ENCODE results near the gene PTH2.
A peak's percentile ranks its signal among the peaks of the same experiment; 100 is the strongest.

Gene PTH2

DNA sequence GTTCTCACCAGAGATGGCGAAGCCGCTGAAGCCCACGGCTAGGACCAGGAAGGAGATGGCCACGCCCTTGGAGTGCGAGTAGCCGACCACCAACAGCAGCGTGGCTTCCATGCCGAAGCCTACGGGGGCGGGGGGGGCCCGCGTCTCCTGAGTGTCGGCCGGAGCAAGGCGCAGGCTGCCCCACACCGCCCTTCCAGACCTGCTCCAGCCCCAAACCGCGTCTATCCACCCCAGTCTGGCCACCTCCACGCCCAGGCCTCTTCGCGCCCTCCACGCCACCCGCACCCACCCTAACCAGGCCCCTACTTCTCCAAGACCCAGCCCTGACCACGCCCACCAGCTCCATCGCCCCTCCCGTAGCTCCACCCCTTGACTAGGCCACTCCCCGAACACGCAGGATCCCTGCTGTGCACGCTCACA lies 8.1 kb upstream of the PTH2 start:
- H3K4me1 ChIP-seq, result peaks cover 9% of the 10 kb centered on the region
- H3K36me3 ChIP-seq (replicated peaks), result no peaks in the 10 kb centered on the region
- DNase-seq (ENCODE audit: low spot score in 2 of 2), result peak in 1 of 2 experiments; percentile 54
- in situ Hi-C loops (cut with MboI; ENCODE audit: low sequenced_read_pairs), result no loop called here
- H3K9me3 ChIP-seq, result no peaks in the 10 kb centered on the region
- H3K27me3 ChIP-seq (ENCODE audit: low read depth), result peaks cover 2% of the 10 kb centered on the region
- H3K4me3 ChIP-seq, result no peak overlapping the region

GRCh38 chr19:49430678-49431329 lies 7.6 kb upstream of the PTH2 start:
- no peaks in the 10 kb centered on the region for H3K36me3 ChIP-seq (replicated peaks)
- peak in 1 of 2 experiments; percentile 50 for DNase-seq (ENCODE audit: low spot score in 2 of 2)
- in situ Hi-C loops (cut with MboI; ENCODE audit: low sequenced_read_pairs), result no loop called here

DNA sequence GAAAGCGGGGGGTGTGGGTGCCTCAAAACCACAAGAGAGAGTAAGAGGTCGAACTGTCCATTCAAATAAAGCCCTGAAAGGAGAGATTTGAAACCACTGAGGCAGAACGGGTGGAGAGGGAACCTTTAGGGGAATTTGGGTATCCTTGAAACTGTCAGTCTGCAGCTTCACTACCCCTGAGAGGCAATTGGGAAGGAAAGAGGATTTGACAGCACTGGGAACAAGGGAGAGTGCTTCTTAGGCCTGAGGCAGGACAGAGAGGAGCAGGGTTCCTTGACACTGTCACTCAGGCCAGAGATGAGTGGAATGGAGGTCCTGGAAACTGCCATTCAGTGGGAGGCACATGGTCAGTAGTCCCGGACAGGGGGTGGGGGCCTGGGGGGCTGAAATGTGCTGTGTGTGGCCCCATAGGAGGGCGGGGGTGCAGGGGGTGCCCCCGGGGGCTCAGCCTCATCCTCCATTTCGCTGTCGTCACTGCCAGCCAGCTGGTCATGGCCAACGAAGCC lies 7.0 kb upstream of the PTH2 start:
- H3K27me3 ChIP-seq (ENCODE audit: low read depth), result peaks cover 13% of the 10 kb centered on the region
- in situ Hi-C loops (cut with MboI; ENCODE audit: low sequenced_read_pairs), result no loop called here
- no peaks in the 10 kb centered on the region for H3K9me3 ChIP-seq
- DNase-seq (ENCODE audit: low spot score in 2 of 2), result no peak
- H3K4me3 ChIP-seq, result no peak overlapping the region
- no peaks in the 10 kb centered on the region for H3K36me3 ChIP-seq (replicated peaks)
- H3K4me1 ChIP-seq, result peaks cover 9% of the 10 kb centered on the region

More at GRCh38 chr19:49430678-49431329, 7.6 kb upstream of the PTH2 start:
- Histone ChIP-seq H3K9me3 (no peaks in the 10 kb centered on the region), H3K4me3 (no peak overlapping the region), H3K4me1 (peaks cover 9% of the 10 kb centered on the region), H3K27me3 (ENCODE audit: low read depth) (peaks cover 7% of the 10 kb centered on the region)

- Histone ChIP-seq H3K27me3 (ENCODE audit: low read depth) (peaks cover 25% of the 10 kb centered on the region), H3K4me1 (peaks cover 9% of the 10 kb centered on the region), H3K9me3 (no peaks in the 10 kb centered on the region), H3K4me3 (peak overlapping the region; percentile 14; the same call in 1 of the 2 replicates), H3K36me3 (replicated peaks) (no peaks in the 10 kb centered on the region)
- in situ Hi-C loops (cut with MboI; ENCODE audit: low sequenced_read_pairs), result no loop called here
- DNase-seq (ENCODE audit: low spot score in 2 of 2), result no peak
Measured at GRCh38 chr19:49428547-49429451, 5.6 kb upstream of the PTH2 start.

DNA sequence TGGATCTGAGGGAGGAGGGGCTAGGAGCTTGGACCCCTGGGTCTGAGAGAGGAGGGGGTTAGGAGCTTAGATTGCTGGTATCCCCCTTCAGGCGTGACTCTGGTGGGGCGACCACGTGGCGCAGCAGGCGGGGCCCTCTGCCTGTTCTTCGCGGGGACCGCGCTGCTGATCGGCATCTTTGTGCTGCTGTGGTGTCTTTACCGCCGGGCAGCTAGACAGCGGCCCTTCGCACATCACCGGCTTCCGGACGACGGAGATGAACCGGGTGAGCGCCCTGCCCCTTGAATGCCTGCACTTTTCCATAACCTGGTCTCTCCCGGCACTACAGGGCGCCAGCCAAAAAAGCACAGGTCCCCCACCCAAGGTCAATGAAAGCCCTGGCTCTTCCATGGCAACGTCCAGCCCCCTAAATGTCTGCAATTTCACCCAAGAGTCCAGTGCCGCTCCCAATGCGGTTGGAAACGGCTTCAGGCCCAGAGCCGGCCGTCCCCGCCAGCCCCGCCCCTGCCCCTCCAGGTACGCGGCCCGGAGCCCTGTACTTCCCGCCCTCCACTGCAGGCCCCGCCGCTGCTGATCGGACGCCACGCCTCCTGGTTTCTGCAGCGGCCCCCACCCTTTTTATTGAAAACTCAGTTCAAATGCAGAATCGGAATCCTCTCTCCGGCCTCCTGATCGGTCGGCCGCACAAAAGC lies 4.8 kb upstream of the PTH2 start:
- in situ Hi-C loops (cut with MboI; ENCODE audit: low sequenced_read_pairs), result no loop called here
- peaks cover 9% of the 10 kb centered on the region for H3K4me1 ChIP-seq
- peak overlapping the region; percentile 14 for H3K4me3 ChIP-seq
- DNase-seq (ENCODE audit: low spot score in 2 of 2), result peak; percentile 49 to 86
- no peaks in the 10 kb centered on the region for H3K9me3 ChIP-seq
- peaks cover 33% of the 10 kb centered on the region for H3K27me3 ChIP-seq (ENCODE audit: low read depth)
- no peaks in the 10 kb centered on the region for H3K36me3 ChIP-seq (replicated peaks)

GRCh38 chr19:49427339-49427738 lies 4.1 kb upstream of the PTH2 start:
- Histone ChIP-seq H3K9me3 (no peaks in the 10 kb centered on the region), H3K27me3 (ENCODE audit: low read depth) (peaks cover 39% of the 10 kb centered on the region), H3K36me3 (replicated peaks) (no peaks in the 10 kb centered on the region), H3K4me1 (peaks cover 9% of the 10 kb centered on the region), H3K4me3 (no peak overlapping the region)
- DNase-seq (ENCODE audit: low spot score in 2 of 2), result no peak
- in situ Hi-C loops (cut with MboI; ENCODE audit: low sequenced_read_pairs), result no loop called here

- peak in 1 of 2 experiments; percentile 83 for DNase-seq (ENCODE audit: low spot score in 2 of 2)
- H3K9me3 ChIP-seq, result no peaks in the 10 kb centered on the region
- peaks cover 9% of the 10 kb centered on the region for H3K4me1 ChIP-seq
- no peak overlapping the region for H3K4me3 ChIP-seq
- H3K36me3 ChIP-seq (replicated peaks), result no peaks in the 10 kb centered on the region
- in situ Hi-C loops (cut with MboI; ENCODE audit: low sequenced_read_pairs), result no loop called here
- peaks cover 51% of the 10 kb centered on the region for H3K27me3 ChIP-seq (ENCODE audit: low read depth)
Measured at GRCh38 chr19:49425922-49426592, 2.8 kb upstream of the PTH2 start.

DNA sequence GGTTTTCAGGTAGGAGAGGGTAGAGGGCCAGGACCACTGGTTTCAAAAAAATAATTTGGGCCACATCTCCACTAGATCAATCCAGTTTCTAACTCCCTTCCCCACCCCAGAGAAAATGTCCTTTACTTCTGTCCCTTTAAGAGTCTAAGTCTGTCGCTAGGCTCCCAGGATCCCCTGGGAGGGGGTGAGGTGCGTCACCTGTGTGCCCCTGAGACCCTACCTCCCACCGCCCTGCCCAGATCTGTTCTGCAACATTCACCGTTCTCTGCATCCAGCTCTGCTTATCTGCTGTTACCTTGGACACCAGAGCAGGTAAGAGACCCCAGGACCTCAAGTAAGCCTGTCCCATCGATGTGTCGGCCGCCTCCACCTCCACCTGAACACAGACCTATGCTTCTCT lies 1.9 kb upstream of the PTH2 start, which contains the start of gene GFY:
GFY (plus strand) TSS at position 211 of the 400 bp plus-strand sequence. CDS start 1,043 bp downstream, outside the sequence.
- peaks cover 11% of the 10 kb centered on the region for H3K4me1 ChIP-seq
- H3K9me3 ChIP-seq, result no peaks in the 10 kb centered on the region
- no peak within 1 kb of the TSS for H3K4me3 ChIP-seq
- H3K36me3 ChIP-seq (replicated peaks), result no peaks in the 10 kb centered on the region
- in situ Hi-C loops (cut with MboI; ENCODE audit: low sequenced_read_pairs), result no loop called here
- no peak for DNase-seq (ENCODE audit: low spot score in 2 of 2)
- peaks cover 60% of the 10 kb centered on the region for H3K27me3 ChIP-seq (ENCODE audit: low read depth)

DNA sequence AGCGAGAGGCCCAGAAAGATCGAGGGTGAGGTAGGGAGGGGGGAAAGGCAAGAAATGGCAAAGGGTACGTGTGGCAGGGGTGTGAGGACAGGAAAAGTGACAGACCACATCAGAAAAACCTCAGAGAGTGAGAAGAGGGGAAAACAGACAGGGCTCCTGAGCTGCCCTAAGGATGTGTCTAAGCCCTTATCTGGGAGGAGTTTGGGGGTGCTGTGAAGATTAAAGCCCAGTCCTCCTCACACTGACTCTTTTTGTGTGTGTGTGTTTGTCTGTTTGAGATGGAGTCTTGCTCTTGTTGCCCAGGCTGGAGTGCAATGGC lies 703 bp upstream of the PTH2 start:
- no peak for DNase-seq (ENCODE audit: low spot score in 2 of 2)
- Histone ChIP-seq H3K27me3 (ENCODE audit: low read depth) (peaks cover 72% of the 10 kb centered on the region), H3K9me3 (no peaks in the 10 kb centered on the region), H3K36me3 (replicated peaks) (no peaks in the 10 kb centered on the region), H3K4me1 (peaks cover 11% of the 10 kb centered on the region), H3K4me3 (no peak overlapping the region)
- in situ Hi-C loops (cut with MboI; ENCODE audit: low sequenced_read_pairs), result no loop called here

DNA sequence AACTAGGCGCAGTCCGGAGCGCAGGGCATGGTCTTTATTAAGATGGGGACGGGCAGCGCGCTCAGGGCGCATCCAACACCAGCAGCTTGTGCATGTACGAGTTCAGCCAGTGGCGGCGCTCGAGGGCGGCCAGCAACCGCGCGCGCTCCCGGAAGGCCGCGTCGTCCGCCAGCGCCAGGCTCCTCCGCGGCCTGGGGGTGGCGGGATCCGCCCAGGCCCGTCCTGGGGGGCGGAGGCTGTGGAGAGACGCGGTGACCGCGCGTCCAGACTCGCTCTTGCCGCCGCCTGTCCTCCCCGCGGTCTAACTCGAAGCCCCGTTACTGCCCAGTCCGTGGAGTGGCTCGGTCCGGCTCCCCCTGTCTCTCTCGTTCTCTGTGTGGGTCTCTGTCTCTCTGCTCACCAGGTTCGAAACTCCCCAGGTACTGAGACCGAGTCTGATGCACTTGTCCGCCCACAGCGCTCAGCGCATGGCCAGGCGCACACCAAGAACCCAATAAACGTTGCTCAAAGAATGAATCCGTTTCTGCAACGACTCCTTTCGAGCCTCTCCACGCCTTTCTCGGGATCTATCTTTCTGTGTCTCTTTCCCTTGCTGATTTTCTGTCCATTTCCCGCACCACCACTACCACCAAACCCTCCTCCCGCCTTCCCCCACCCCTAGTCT lies 702 bp downstream of the PTH2 start:
- H3K4me1 ChIP-seq, result peaks cover 2% of the 10 kb centered on the region; the same call in 1 of the 2 replicates
- peak; percentile 42 to 78 for DNase-seq (ENCODE audit: low spot score in 2 of 2)
- in situ Hi-C loops (cut with MboI; ENCODE audit: low sequenced_read_pairs), result no loop called here

DNA sequence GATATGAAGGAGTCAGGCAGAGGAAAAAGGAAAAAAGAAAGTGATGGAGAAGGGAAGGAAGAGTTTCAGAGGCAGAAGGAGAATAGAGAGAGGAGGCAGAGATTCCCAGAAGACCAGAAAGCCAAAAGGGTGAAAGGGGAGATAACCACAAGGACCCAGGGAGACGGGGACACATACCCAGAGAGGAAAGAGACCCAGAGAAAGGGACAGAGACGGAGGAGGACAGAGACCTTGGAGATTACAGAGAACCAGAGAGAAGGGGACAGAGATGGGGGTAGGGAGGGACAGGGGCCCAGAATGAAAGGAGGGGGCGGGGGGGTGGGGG lies 1.4 kb downstream of the PTH2 start:
- peaks cover 2% of the 10 kb centered on the region; the same call in 1 of the 2 replicates for H3K4me1 ChIP-seq
- no peak overlapping the region for H3K4me3 ChIP-seq
- H3K27me3 ChIP-seq (ENCODE audit: low read depth), result peaks cover 82% of the 10 kb centered on the region
- H3K9me3 ChIP-seq, result no peaks in the 10 kb centered on the region
- in situ Hi-C loops (cut with MboI; ENCODE audit: low sequenced_read_pairs), result no loop called here
- H3K36me3 ChIP-seq (replicated peaks), result no peaks in the 10 kb centered on the region
- DNase-seq (ENCODE audit: low spot score in 2 of 2), result no peak

More for the DNA sequence above, 702 bp downstream of the PTH2 start:
- H3K27me3 ChIP-seq (ENCODE audit: low read depth), result peaks cover 82% of the 10 kb centered on the region
- no peaks in the 10 kb centered on the region for H3K36me3 ChIP-seq (replicated peaks)
- H3K9me3 ChIP-seq, result no peaks in the 10 kb centered on the region
- H3K4me3 ChIP-seq, result no peak overlapping the region

DNA sequence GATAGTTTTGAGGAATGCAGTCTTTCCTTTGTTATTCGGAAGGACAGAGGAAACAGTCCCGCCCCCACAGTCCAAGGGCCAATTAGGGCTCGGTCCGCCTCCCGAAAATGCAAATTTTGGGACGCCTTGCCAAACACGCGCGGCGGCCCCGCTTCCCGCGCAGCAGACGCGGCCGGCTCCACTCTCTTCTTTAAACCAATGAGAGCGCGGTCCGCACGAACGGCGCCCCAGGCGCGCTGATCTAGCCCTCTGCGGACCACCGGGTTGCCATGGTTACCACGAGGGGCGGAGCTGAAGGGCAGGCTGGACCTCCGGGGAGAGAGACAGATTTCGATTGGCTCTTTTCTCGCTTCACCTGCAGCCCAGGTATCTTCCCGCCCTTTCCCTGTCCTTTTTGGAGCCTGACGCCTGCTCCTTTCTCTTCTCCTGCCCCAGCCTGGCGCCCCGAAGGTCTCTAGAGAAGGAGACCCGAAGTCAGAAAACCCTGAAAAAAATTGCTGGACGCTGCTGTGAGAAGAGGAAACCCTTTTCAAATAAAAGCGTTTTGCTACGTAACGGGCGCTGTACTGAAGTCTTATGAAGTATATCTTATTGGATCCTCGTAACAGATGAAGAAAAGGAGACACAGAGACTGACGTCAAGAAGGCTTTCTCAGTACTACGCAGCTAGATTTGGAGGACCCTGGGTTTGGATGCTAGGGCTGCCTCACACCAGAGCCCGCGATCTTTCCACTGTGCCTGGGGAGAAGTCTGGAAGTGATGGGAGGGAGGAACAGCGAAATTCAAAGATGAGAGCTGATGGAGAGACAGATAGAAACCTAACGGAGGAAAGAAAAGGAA lies 2.0 kb downstream of the PTH2 start:
- in situ Hi-C loops (cut with MboI; ENCODE audit: low sequenced_read_pairs), result no loop called here
- Histone ChIP-seq H3K27me3 (ENCODE audit: low read depth) (peaks cover 79% of the 10 kb centered on the region), H3K4me3 (no peak overlapping the region), H3K9me3 (no peaks in the 10 kb centered on the region), H3K4me1 (peaks cover 2% of the 10 kb centered on the region; the same call in 1 of the 2 replicates), H3K36me3 (replicated peaks) (no peaks in the 10 kb centered on the region)
- peak; percentile 77 to 86 for DNase-seq (ENCODE audit: low spot score in 2 of 2)
